ENCODE measurements around the gene VCAN. TPM values are rescaled to one million over a fixed set of nuclear protein-coding genes. Genes with fewer than 3 reads are reported as not detected.

VCAN gene
- total and polyA plus RNA-seq, 2 of the 4 experiments (the other 2 are of a cell fraction), result 45.3 to 158 TPM

DNA sequence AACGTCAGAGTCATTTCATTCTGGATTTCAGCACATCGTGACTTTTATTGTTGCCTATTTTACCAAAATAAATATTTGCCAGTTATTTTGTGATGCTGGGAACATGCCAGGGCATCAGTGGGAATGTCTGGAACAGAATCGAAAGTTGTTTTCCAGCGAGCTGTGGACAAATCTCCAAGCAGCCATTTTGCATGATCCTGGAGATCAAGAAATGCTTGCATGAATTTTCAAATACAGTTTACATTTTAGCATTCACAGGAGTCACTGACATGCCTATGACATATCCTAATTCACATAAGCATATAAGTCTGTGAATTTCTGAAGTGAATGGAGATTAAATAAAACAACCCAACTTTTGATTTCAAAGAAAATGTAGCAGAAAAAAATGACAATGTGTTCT lies 119.4 kb downstream of the VCAN start:
- Histone ChIP-seq H2AK9ac (replicated peaks; ENCODE audit: low read depth, low read length, poor library complexity) (no peak overlapping the region), H2BK120ac (ENCODE audit: low read depth, low read length) (0 out of 2 replicates have a peak overlapping the region, but pooled peaks have one; percentile 20), H3K18ac (ENCODE audit: low read depth, low read length) (no peak overlapping the region; the same call in 1 of the 2 replicates), H3K27me3 (ENCODE audit: control insufficient read depth, insufficient read depth, low read length) (no peaks in the 10 kb centered on the region), H3K9me3 (ENCODE audit: control insufficient read depth, insufficient read depth, low read length) (no peaks in the 10 kb centered on the region), H2AFZ (replicated peaks; ENCODE audit: low read length, poor library complexity) (no peak overlapping the region), H2BK20ac (ENCODE audit: low read depth, low read length) (no peak overlapping the region), H2BK5ac (ENCODE audit: low read depth, low read length, poor library complexity, severe bottlenecking) (no peak overlapping the region), H3K23ac (ENCODE audit: low read depth, low read length) (no peak overlapping the region), H3K36me3 (ENCODE audit: control insufficient read depth, insufficient read depth, low read length) (no peaks in the 10 kb centered on the region), H3K4me3 (ENCODE audit: insufficient read depth, low read depth, low read length) (no peak overlapping the region), H3K56ac (ENCODE audit: extremely low read depth, insufficient read depth, low read length) (no peak overlapping the region), H4K91ac (ENCODE audit: insufficient read depth, low read depth, low read length) (no peak overlapping the region), H2BK15ac (ENCODE audit: low read depth, low read length) (no peak overlapping the region), H4K20me1 (ENCODE audit: insufficient read depth, low read length) (no peaks in the 10 kb centered on the region), H2AK5ac (ENCODE audit: low read depth, low read length) (no peak overlapping the region), H3K4me1 (ENCODE audit: control insufficient read depth, insufficient read depth, low read length) (peaks cover 5% of the 10 kb centered on the region), H3K27ac (ENCODE audit: insufficient read depth, low read length) (no peak overlapping the region), H3K4me2 (ENCODE audit: low read depth, low read length) (peak overlapping the region; percentile 25; the same call in 1 of the 2 replicates), H4K8ac (ENCODE audit: low read depth in 2 of 2, low read length in 2 of 2) (peak overlapping the region in 1 of 2 experiments; percentile 45; a peak in 1 of 4 replicates), H3K14ac (replicated peaks; ENCODE audit: low read depth, low read length) (no peak overlapping the region), H3K9ac (ENCODE audit: low read depth, low read length) (no peak overlapping the region), H3K79me1 (ENCODE audit: low read depth in 1 of 2, low read length in 2 of 2) (no peaks in the 10 kb centered on the region), H4K5ac (ENCODE audit: low read depth, low read length) (no peak overlapping the region; the same call in 1 of the 2 replicates), H3K9me1 (ENCODE audit: insufficient read depth, low read length) (peaks cover 4% of the 10 kb centered on the region), H3K4ac (ENCODE audit: low read depth, low read length) (no peak overlapping the region)
- intact Hi-C loops (cut with micrococcal nuclease) (no loop called here), in situ Hi-C loops (cut with MboI; ENCODE audit: low sequenced_read_pairs) (no loop called here), dilution Hi-C loops (cut with HindIII; ENCODE audit: low sequenced_read_pairs, unreplicated experiment) (no loop called here)
- WGBS, 2 experiments (ENCODE audit: extremely low coverage in 2 of 2, insufficient read length in 1 of 2), result no CpG with 5 or more reads among the region's 4 CpGs
- no peak for TF ChIP-seq RAD21 (IDR thresholded peaks at IDR 0.05; ENCODE audit: low read length)
- no peak for TF ChIP-seq RFX5 (IDR thresholded peaks at IDR 0.05; ENCODE audit: low read depth, low read length)
- TF ChIP-seq, protein P1, sequence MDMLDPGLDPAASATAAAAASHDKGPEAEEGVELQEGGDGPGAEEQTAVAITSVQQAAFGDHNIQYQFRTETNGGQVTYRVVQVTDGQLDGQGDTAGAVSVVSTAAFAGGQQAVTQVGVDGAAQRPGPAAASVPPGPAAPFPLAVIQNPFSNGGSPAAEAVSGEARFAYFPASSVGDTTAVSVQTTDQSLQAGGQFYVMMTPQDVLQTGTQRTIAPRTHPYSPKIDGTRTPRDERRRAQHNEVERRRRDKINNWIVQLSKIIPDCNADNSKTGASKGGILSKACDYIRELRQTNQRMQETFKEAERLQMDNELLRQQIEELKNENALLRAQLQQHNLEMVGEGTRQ (IDR thresholded peaks at IDR 0.05; ENCODE audit: low read depth, low read length), result no peak
- no peak for TF ChIP-seq POLR2A (IDR thresholded peaks at IDR 0.05; ENCODE audit: low read depth, low read length)
- TF ChIP-seq, protein P2, sequence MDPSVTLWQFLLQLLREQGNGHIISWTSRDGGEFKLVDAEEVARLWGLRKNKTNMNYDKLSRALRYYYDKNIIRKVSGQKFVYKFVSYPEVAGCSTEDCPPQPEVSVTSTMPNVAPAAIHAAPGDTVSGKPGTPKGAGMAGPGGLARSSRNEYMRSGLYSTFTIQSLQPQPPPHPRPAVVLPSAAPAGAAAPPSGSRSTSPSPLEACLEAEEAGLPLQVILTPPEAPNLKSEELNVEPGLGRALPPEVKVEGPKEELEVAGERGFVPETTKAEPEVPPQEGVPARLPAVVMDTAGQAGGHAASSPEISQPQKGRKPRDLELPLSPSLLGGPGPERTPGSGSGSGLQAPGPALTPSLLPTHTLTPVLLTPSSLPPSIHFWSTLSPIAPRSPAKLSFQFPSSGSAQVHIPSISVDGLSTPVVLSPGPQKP (IDR thresholded peaks at IDR 0.05; ENCODE audit: borderline replicate concordance, low read depth, low read length), result no peak
- TF ChIP-seq RCOR1 (IDR thresholded peaks at IDR 0.05; ENCODE audit: insufficient replicate concordance, low read length), result no peak
- POLR2A ChIA-PET (ENCODE audit: unreplicated experiment), result no interaction called here
- no TSS peak for BruUV-seq (replicated peaks)
- ATAC-seq (ENCODE audit: low read depth), result no peak
- no peak for DNase-seq
- CTCF ChIA-PET, result no interaction called here

All from IMR-90 (cell line).